ENCODE measurements around the gene HIRIP3.
"Not testable (repeated sequence)": the region's sequence is repeated elsewhere in the genome, so short reads cannot be mapped to it uniquely, and the experiment has no call there.

The HIRIP3 gene

DNA sequence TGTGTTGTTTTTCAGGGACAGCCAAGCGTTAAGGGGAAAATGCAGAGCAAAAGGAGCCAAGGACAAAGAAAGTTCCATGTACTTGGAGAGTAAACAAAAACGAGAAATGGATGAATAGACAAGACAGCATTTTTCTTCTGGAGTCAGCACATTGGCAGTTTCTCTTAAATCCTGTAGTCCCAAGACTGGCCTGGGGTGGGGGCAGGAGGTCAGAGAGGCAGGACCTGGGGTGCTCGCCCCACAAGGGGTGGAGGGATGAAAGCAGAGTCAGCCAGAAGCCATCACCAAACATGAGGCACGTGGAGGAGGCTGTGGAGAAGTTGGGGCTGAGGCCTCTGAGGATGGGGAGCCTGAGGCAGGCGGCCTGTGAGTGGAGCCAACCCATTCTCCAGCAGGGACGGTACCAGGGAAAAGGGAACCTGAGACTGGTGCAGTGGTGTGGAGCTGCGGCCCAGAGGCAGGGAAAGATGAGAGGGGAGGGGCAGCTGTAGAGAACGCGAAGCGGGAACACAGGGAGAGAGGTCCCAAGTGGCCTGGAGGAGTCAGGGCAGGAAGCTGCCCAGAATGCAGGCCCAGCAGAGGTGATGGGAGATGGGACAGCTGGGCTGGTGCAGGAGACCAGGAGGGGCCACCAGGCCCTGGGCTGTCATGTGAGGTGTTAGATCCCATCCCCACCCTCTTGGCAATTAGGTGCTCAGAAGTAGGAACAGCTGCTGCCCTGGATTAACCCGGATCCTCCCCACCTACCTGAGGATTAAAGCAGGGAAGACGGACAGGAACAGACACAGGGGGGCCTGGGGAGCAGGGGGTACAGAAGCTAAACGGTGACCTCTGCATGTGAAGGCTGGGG lies 32.4 kb upstream of the HIRIP3 start:
- H3K36me3 ChIP-seq (ENCODE audit: control insufficient read depth in 1 of 2, insufficient read depth in 2 of 2, low read length in 2 of 2), result no peaks in the 10 kb centered on the region
- peaks cover 0 to 12% of the 10 kb centered on the region in 2 donors for H3K4me1 ChIP-seq (ENCODE audit: control insufficient read depth in 1 of 2, insufficient read depth in 2 of 2, low read length in 2 of 2)
- no peak overlapping the region for H3K4me3 ChIP-seq (ENCODE audit: low read depth in 1 of 2, low read length in 2 of 2)
- H3K27me3 ChIP-seq (ENCODE audit: low read depth, low read length), result peaks cover 33% of the 10 kb centered on the region
- H3K9me3 ChIP-seq (ENCODE audit: control insufficient read depth in 1 of 2, low read length in 2 of 2), result no peaks in the 10 kb centered on the region
- H3K27ac ChIP-seq (ENCODE audit: low read length), result no peak overlapping the region

DNA sequence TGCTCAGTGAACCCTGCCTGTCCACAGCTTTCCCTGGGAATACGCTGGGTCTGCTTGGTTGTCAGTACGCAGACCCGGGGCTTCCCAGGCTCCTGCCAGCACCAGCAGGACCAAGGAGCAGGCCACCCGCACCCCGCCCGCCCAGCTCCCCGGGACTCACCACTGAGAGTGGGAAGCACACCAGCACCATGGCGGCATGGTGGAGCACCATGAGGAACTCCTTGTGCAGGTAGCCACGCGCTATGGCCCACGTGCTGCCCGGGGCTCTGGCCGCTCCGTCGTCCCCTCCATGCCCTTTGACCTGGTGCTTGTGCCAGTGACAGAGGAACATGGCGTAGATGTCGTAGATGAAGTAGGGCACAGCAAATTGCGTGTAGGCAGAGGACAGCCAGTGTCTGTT lies 31.0 kb upstream of the HIRIP3 start:
- Histone ChIP-seq H3K4me3 (ENCODE audit: low read depth in 1 of 2, low read length in 2 of 2) (no peak overlapping the region), H3K27ac (ENCODE audit: low read length) (no peak overlapping the region), H3K4me1 (ENCODE audit: control insufficient read depth in 1 of 2, insufficient read depth in 2 of 2, low read length in 2 of 2) (peaks cover 0 to 13% of the 10 kb centered on the region in 2 donors), H3K27me3 (ENCODE audit: low read depth, low read length) (peaks cover 23% of the 10 kb centered on the region), H3K9me3 (ENCODE audit: control insufficient read depth in 1 of 2, low read length in 2 of 2) (no peaks in the 10 kb centered on the region), H3K36me3 (ENCODE audit: control insufficient read depth in 1 of 2, insufficient read depth in 2 of 2, low read length in 2 of 2) (no peaks in the 10 kb centered on the region)

GRCh38 chr16:30025574-30025973 lies 30.2 kb upstream of the HIRIP3 start:
- H3K4me1 ChIP-seq (ENCODE audit: control insufficient read depth in 1 of 2, insufficient read depth in 2 of 2, low read length in 2 of 2), result peaks cover 0 to 13% of the 10 kb centered on the region in 2 donors
- no peak overlapping the region for H3K4me3 ChIP-seq (ENCODE audit: low read depth in 1 of 2, low read length in 2 of 2)
- H3K36me3 ChIP-seq (ENCODE audit: control insufficient read depth in 1 of 2, insufficient read depth in 2 of 2, low read length in 2 of 2), result no peaks in the 10 kb centered on the region
- no peak overlapping the region for H3K27ac ChIP-seq (ENCODE audit: low read length)
- H3K27me3 ChIP-seq (ENCODE audit: low read depth, low read length), result peaks cover 18% of the 10 kb centered on the region
- no peaks in the 10 kb centered on the region for H3K9me3 ChIP-seq (ENCODE audit: control insufficient read depth in 1 of 2, low read length in 2 of 2)

DNA sequence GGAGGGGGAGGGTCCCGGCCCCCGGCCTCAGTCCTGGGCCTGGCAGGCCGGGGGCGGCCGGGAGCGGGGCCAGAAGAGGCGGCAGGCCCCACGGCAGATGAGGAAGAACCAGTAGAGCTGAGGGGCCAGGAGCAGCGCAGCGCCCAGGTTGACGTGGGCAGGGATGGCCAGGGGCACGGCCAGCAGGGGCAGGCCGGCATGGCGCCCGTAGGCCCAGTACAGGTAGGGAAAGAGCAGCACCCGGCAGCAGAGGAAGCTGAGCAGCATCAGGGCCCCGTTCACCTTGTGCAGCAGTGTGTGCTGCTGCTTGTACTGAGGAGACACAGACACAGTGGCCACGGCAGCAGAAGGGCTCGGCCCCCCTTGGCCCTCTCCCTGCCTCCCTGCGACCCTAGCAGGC lies 29.7 kb upstream of the HIRIP3 start:
- Histone ChIP-seq H3K27me3 (ENCODE audit: low read depth, low read length) (peaks cover 18% of the 10 kb centered on the region), H3K4me1 (ENCODE audit: control insufficient read depth in 1 of 2, insufficient read depth in 2 of 2, low read length in 2 of 2) (peaks cover 0 to 10% of the 10 kb centered on the region in 2 donors), H3K9me3 (ENCODE audit: control insufficient read depth in 1 of 2, low read length in 2 of 2) (no peaks in the 10 kb centered on the region), H3K27ac (ENCODE audit: low read length) (no peak overlapping the region), H3K4me3 (ENCODE audit: low read depth in 1 of 2, low read length in 2 of 2) (no peak overlapping the region), H3K36me3 (ENCODE audit: control insufficient read depth in 1 of 2, insufficient read depth in 2 of 2, low read length in 2 of 2) (no peaks in the 10 kb centered on the region)

DNA sequence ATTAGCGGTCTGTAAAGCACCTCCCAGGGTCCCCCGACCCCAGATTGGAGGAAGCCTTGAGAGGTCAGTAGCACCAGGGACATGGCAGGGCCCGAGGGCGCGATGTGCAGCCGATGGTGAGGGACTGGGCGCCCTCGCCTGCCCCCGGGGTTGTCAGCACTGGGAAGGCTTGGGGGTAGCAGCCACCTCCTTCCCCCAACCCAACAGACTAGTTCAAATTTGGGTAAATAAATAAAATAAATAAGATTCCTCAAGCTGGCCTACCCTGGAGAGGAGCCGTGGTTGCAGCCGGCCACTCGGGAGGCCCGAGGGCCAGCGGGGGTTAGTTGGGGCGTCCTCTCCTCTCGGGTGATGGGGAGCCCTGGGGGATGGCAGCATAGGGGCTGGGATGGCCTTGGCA lies 29.0 kb upstream of the HIRIP3 start:
- no peaks in the 10 kb centered on the region for H3K36me3 ChIP-seq (ENCODE audit: control insufficient read depth in 1 of 2, insufficient read depth in 2 of 2, low read length in 2 of 2)
- peaks cover 13% of the 10 kb centered on the region for H3K27me3 ChIP-seq (ENCODE audit: low read depth, low read length)

DNA sequence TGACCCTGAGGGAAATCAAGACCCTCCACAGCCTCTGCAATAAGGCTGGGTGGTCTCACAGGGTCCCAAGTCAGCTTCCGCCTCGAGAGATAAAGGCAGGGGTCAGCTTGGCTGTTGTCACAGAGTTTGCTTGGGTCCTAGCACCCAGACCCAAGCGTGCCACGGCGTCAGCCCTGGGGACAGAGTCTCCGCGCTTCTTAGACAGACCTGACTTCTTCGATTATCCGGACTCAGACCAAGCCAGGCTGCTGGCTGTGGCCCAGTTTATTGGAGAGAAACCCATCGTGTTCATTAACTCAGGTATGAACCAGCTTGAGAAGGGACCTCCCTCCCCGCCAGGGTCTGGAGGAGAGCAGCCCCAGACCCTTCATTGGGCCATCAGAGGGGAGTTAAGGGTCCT lies 28.2 kb upstream of the HIRIP3 start:
- Histone ChIP-seq H3K27me3 (ENCODE audit: low read depth, low read length) (peaks cover 6% of the 10 kb centered on the region), H3K36me3 (ENCODE audit: control insufficient read depth in 1 of 2, insufficient read depth in 2 of 2, low read length in 2 of 2) (no peaks in the 10 kb centered on the region), H3K9me3 (ENCODE audit: control insufficient read depth in 1 of 2, low read length in 2 of 2) (no peaks in the 10 kb centered on the region), H3K4me3 (ENCODE audit: low read depth in 1 of 2, low read length in 2 of 2) (no peak overlapping the region), H3K27ac (ENCODE audit: low read length) (no peak overlapping the region), H3K4me1 (ENCODE audit: control insufficient read depth in 1 of 2, insufficient read depth in 2 of 2, low read length in 2 of 2) (peaks cover 0 to 10% of the 10 kb centered on the region in 2 donors)

More for the DNA sequence above, 29.0 kb upstream of the HIRIP3 start:
- no peak overlapping the region for H3K27ac ChIP-seq (ENCODE audit: low read length)
- H3K4me3 ChIP-seq (ENCODE audit: low read depth in 1 of 2, low read length in 2 of 2), result no peak overlapping the region
- H3K4me1 ChIP-seq (ENCODE audit: control insufficient read depth in 1 of 2, insufficient read depth in 2 of 2, low read length in 2 of 2), result peaks cover 0 to 10% of the 10 kb centered on the region in 2 donors
- H3K9me3 ChIP-seq (ENCODE audit: control insufficient read depth in 1 of 2, low read length in 2 of 2), result no peaks in the 10 kb centered on the region

DNA sequence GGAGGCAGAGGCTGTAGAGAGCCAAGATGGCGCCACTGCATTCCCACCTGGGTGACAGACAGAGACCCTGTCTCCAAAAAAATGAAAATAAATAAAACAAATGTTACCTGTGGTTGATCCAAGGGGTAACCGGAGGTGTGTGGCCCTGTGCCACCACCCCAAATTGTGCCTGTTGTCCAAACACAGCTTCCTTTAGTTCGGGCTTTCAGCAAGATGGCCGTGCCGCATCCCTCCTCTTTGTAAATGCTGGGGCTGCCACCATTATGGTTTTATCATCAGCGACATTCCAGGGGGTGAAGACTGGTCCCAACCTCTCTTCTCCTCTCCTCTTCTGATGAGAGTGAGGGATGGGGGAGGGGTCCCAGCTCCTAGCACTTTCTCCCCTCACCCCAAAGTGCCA lies 27.5 kb upstream of the HIRIP3 start, which contains the start of gene C16orf92:
Gene C16orf92, plus strand, starts transcription at position 312 of the 400 bp plus-strand sequence. CDS start 143 bp downstream, outside the sequence.
- no peaks in the 10 kb centered on the region for H3K36me3 ChIP-seq (ENCODE audit: control insufficient read depth in 1 of 2, insufficient read depth in 2 of 2, low read length in 2 of 2)
- peaks cover 6% of the 10 kb centered on the region for H3K27me3 ChIP-seq (ENCODE audit: low read depth, low read length)
- H3K27ac ChIP-seq (ENCODE audit: low read length), result no peak within 1 kb of the TSS
- no peaks in the 10 kb centered on the region for H3K9me3 ChIP-seq (ENCODE audit: control insufficient read depth in 1 of 2, low read length in 2 of 2)
- H3K4me3 ChIP-seq (ENCODE audit: low read depth in 1 of 2, low read length in 2 of 2), result no peak within 1 kb of the TSS
- H3K4me1 ChIP-seq (ENCODE audit: control insufficient read depth in 1 of 2, insufficient read depth in 2 of 2, low read length in 2 of 2), result peaks cover 0 to 10% of the 10 kb centered on the region in 2 donors

DNA sequence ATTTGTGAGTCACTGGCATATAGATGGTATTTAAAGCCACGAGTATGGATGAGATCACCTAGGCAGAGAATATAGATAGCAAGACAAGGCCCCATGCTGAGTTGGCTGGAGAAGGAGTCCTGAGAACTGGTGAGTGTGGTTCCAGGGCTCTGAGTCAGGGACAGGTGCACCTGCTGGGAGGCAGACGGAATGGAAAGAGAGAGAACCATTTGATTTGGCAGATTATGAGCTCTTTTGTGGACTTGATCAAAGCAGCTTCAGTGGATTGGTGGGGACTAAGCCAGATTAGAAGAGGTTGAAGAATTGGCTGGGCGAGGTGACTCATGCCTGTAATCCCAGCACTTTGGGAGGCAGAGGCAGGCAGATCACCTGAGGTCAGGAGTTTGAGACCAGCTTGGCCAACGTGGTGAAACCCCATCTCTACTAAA lies 23.3 kb upstream of the HIRIP3 start:
- Histone ChIP-seq H3K4me1 (ENCODE audit: control insufficient read depth in 1 of 2, insufficient read depth in 2 of 2, low read length in 2 of 2) (peaks cover 0 to 10% of the 10 kb centered on the region in 2 donors), H3K36me3 (ENCODE audit: control insufficient read depth in 1 of 2, insufficient read depth in 2 of 2, low read length in 2 of 2) (no peaks in the 10 kb centered on the region), H3K4me3 (ENCODE audit: low read depth in 1 of 2, low read length in 2 of 2) (no peak overlapping the region), H3K27ac (ENCODE audit: low read length) (no peak overlapping the region), H3K27me3 (ENCODE audit: low read depth, low read length) (no peaks in the 10 kb centered on the region), H3K9me3 (ENCODE audit: control insufficient read depth in 1 of 2, low read length in 2 of 2) (no peaks in the 10 kb centered on the region)

DNA sequence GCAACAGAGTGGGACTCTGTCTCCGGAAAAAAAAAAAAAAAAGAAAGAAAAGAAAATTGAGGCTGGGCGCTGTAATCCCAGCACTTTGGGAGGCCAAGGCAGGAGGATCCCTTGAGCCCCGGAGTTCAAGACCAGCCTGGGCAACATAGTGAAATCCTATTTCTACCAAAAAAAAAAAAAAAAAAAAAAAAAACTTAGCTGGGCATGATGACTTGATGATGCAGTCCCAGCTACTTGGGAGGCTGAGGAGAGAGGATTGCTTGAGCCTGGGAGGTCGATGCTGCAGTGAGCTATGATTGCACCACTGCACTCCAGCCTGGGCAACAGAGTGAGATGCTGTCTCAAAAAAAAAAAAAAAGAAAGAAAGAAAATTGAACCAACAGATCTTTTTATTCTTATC lies 22.5 kb upstream of the HIRIP3 start:
- H3K9me3 ChIP-seq (ENCODE audit: control insufficient read depth in 1 of 2, low read length in 2 of 2); H3K36me3 ChIP-seq (ENCODE audit: control insufficient read depth in 1 of 2, insufficient read depth in 2 of 2, low read length in 2 of 2); H3K27ac ChIP-seq (ENCODE audit: low read length); H3K4me3 ChIP-seq (ENCODE audit: low read depth in 1 of 2, low read length in 2 of 2); H3K27me3 ChIP-seq (ENCODE audit: low read depth, low read length): not testable (repeated sequence)
- peaks cover 0 to 10% of the 10 kb centered on the region in 2 donors for H3K4me1 ChIP-seq (ENCODE audit: control insufficient read depth in 1 of 2, insufficient read depth in 2 of 2, low read length in 2 of 2)

DNA sequence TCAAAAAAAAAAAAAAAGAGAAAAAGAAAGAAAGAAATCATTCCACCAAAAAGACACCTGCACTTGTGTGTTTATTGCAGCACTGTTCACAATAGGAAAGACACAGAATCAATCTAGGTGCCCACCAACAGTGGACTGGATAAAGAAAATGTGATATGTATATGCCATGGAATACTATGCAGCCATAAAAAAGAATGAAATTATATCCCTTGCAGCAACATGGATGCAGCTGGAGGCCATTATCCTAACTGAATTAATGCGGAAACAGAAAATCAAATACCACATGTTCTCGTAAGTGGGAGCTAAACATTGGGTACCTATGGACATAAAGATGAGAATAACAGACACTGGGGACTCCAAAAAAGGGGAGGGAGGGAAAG lies 21.9 kb upstream of the HIRIP3 start:
- no peak overlapping the region for H3K27ac ChIP-seq (ENCODE audit: low read length)
- no peaks in the 10 kb centered on the region for H3K36me3 ChIP-seq (ENCODE audit: control insufficient read depth in 1 of 2, insufficient read depth in 2 of 2, low read length in 2 of 2)
- no peaks in the 10 kb centered on the region for H3K9me3 ChIP-seq (ENCODE audit: control insufficient read depth in 1 of 2, low read length in 2 of 2)
- no peak overlapping the region for H3K4me3 ChIP-seq (ENCODE audit: low read depth in 1 of 2, low read length in 2 of 2)
- no peaks in the 10 kb centered on the region for H3K27me3 ChIP-seq (ENCODE audit: low read depth, low read length)
- H3K4me1 ChIP-seq (ENCODE audit: control insufficient read depth in 1 of 2, insufficient read depth in 2 of 2, low read length in 2 of 2), result peaks cover 0 to 10% of the 10 kb centered on the region in 2 donors

DNA sequence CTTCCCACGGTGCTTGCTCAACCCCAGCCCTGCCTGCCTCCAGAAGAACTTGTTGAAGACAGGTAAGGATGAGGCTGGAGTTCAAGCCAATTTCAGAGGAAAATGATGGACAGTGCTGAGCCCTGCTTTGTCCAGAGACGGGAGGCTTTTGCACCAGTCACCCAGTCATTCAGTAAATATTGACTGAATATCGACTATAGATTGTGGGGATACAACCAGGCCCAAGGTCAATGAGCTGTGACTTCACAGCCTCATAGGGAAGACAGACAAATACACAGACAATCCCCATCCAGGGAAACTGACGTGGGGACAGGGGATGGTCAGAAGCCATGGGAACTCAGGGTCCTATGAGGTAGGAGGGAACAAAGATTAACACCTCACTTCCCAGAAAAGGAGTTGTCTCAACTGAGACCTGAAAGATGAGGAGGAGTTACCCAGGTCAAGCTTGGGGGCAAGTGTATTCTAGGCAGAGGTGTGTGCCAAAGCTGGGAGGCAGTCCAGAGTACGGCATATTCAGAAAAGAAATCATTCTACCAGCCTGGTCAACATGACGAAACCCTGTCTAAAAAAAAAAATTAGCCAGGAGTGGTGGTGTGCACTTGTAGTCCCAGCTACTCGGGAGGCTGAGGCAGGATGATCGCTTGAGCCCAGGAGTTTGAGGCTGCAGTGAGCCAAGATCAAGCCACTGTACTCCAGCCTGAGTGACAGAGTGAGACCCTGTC lies 21.3 kb upstream of the HIRIP3 start:
- no peaks in the 10 kb centered on the region for H3K36me3 ChIP-seq (ENCODE audit: control insufficient read depth in 1 of 2, insufficient read depth in 2 of 2, low read length in 2 of 2)
- H3K27ac ChIP-seq (ENCODE audit: low read length), result no peak overlapping the region
- no peaks in the 10 kb centered on the region for H3K9me3 ChIP-seq (ENCODE audit: control insufficient read depth in 1 of 2, low read length in 2 of 2)
- H3K4me1 ChIP-seq (ENCODE audit: control insufficient read depth in 1 of 2, insufficient read depth in 2 of 2, low read length in 2 of 2), result peaks cover 0 to 9% of the 10 kb centered on the region in 2 donors
- H3K27me3 ChIP-seq (ENCODE audit: low read depth, low read length), result peaks cover 5% of the 10 kb centered on the region
- no peak overlapping the region for H3K4me3 ChIP-seq (ENCODE audit: low read depth in 1 of 2, low read length in 2 of 2)

Data from muscle layer of duodenum (tissue), 2 donors.